HEK293T (cell line): ENCODE measurements around the gene CRCP.
"Not testable (repeated sequence)": the region's sequence is repeated elsewhere in the genome, so short reads cannot be mapped to it uniquely, and the experiment has no call there.

Experiments used
- ARNT ChIP-seq: fragments of 450-650 bp; IDR thresholded peaks from 2 replicates; pipeline ENCODE4 v1.6.1; 2017; ENCODE audit warnings: mild to moderate bottlenecking
- BHLHE40 ChIP-seq: fragments of 450-650 bp; IDR thresholded peaks from 2 replicates; pipeline ENCODE4 v1.6.1; 2016; ENCODE audit warnings: mild to moderate bottlenecking, moderate library complexity, borderline replicate concordance
- FOXA1 ChIP-seq: fragments of 450-650 bp; IDR thresholded peaks from 2 replicates; pipeline ENCODE4 v1.6.1; 2016; ENCODE audit warnings: mild to moderate bottlenecking
- HDGF ChIP-seq: fragments of 450-650 bp; IDR thresholded peaks from 2 replicates; pipeline ENCODE4 v1.6.1; 2017; ENCODE audit warnings: antibody characterized with exemption, borderline replicate concordance
- NFRKB ChIP-seq: fragments of 450-650 bp; IDR thresholded peaks from 2 replicates; pipeline ENCODE4 v1.6.1; 2016; ENCODE audit warnings: mild to moderate bottlenecking, moderate library complexity
- TARDBP ChIP-seq: fragments of 450-650 bp; IDR thresholded peaks from 2 replicates; pipeline ENCODE4 v1.6.1; 2016

GRCh38 chr7:66102168-66102567, 12.5 kb upstream of the CRCP start:
- not testable (repeated sequence) for TF ChIP-seq TARDBP, NFRKB, FOXA1, HDGF, ARNT, BHLHE40
